ENCODE data around the gene ZNF318. TPM values are rescaled to one million over a fixed set of nuclear protein-coding genes. Genes with fewer than 3 reads are reported as not detected.
"Not testable (repeated sequence)": the region's sequence is repeated elsewhere in the genome, so short reads cannot be mapped to it uniquely, and the experiment has no call there.

Gene ZNF318
- total RNA-seq, 1 donor from 2014 or later, result 18.3 TPM

- H3K27ac ChIP-seq, result no peak overlapping the region
- peaks cover 81% of the 10 kb centered on the region for H3K36me3 ChIP-seq
- H3K9me3 ChIP-seq, result no peaks in the 10 kb centered on the region
- no peaks in the 10 kb centered on the region for H3K4me1 ChIP-seq
- ATAC-seq (no peak), DNase-seq (no peak)
- TF ChIP-seq CTCF (IDR thresholded peaks at IDR 0.05), result no peak
- no peaks in the 10 kb centered on the region for H3K27me3 ChIP-seq (ENCODE audit: low read depth)
- H3K4me3 ChIP-seq, result no peak overlapping the region
- intact Hi-C loops (cut with DNase I), result no loop called here
Measured at GRCh38 chr6:43347444-43347843, 22.0 kb downstream of the ZNF318 start.

GRCh38 chr6:43347021-43347420, 22.4 kb downstream of the ZNF318 start:
- Histone ChIP-seq H3K27me3 (ENCODE audit: low read depth) (no peaks in the 10 kb centered on the region), H3K4me1 (no peaks in the 10 kb centered on the region), H3K27ac (no peak overlapping the region), H3K4me3 (no peak overlapping the region), H3K9me3 (no peaks in the 10 kb centered on the region), H3K36me3 (peaks cover 85% of the 10 kb centered on the region)
- ATAC-seq (no peak), DNase-seq (no peak)
- no peak for TF ChIP-seq CTCF (IDR thresholded peaks at IDR 0.05)
- intact Hi-C loops (cut with DNase I), result no loop called here

GRCh38 chr6:43346243-43346642, 23.2 kb downstream of the ZNF318 start:
- H3K9me3 ChIP-seq; H3K27me3 ChIP-seq (ENCODE audit: low read depth); DNase-seq; intact Hi-C loops (cut with DNase I); ATAC-seq; H3K4me3 ChIP-seq; H3K27ac ChIP-seq; H3K4me1 ChIP-seq: not testable (repeated sequence)
- H3K36me3 ChIP-seq, result peaks cover 87% of the 10 kb centered on the region

- intact Hi-C loops (cut with DNase I), result no loop called here
- ATAC-seq, result no peak
- TF ChIP-seq CTCF (IDR thresholded peaks at IDR 0.05), result no peak
Measured at GRCh38 chr6:43339168-43339567, 30.3 kb downstream of the ZNF318 start.

GRCh38 chr6:43338243-43338642, 31.2 kb downstream of the ZNF318 start:
- Histone ChIP-seq H3K4me3 (no peak overlapping the region), H3K27me3 (ENCODE audit: low read depth) (no peaks in the 10 kb centered on the region), H3K36me3 (peaks cover 64% of the 10 kb centered on the region), H3K9me3 (no peaks in the 10 kb centered on the region), H3K27ac (no peak overlapping the region), H3K4me1 (no peaks in the 10 kb centered on the region)
- intact Hi-C loops (cut with DNase I), result no loop called here
- no peak for TF ChIP-seq CTCF (IDR thresholded peaks at IDR 0.05)
- no peak for ATAC-seq
- no peak for DNase-seq

More at GRCh38 chr6:43339168-43339567, 30.3 kb downstream of the ZNF318 start:
- H3K9me3 ChIP-seq, result no peaks in the 10 kb centered on the region
- no peak for DNase-seq
- no peak overlapping the region for H3K27ac ChIP-seq
- H3K36me3 ChIP-seq, result peaks cover 74% of the 10 kb centered on the region
- no peak overlapping the region for H3K4me3 ChIP-seq
- H3K4me1 ChIP-seq, result no peaks in the 10 kb centered on the region
- H3K27me3 ChIP-seq (ENCODE audit: low read depth), result no peaks in the 10 kb centered on the region

GRCh38 chr6:43336382-43336781, 33.1 kb downstream of the ZNF318 start:
- Histone ChIP-seq H3K36me3 (peaks cover 46% of the 10 kb centered on the region), H3K4me1 (peaks cover 4% of the 10 kb centered on the region), H3K27me3 (ENCODE audit: low read depth) (no peaks in the 10 kb centered on the region), H3K9me3 (no peaks in the 10 kb centered on the region), H3K4me3 (no peak overlapping the region), H3K27ac (no peak overlapping the region)
- intact Hi-C loops (cut with DNase I), result no loop called here
- DNase-seq (no peak), ATAC-seq (no peak)
- no peak for TF ChIP-seq CTCF (IDR thresholded peaks at IDR 0.05)
